DMS153 (cell line): ENCODE data around the gene AGAP1.

Source experiments
- DNase-seq: peaks from one replicate; lab custom pipeline; 2025; lab: John Stamatoyannopoulos, UW

AGAP1 gene

DNA sequence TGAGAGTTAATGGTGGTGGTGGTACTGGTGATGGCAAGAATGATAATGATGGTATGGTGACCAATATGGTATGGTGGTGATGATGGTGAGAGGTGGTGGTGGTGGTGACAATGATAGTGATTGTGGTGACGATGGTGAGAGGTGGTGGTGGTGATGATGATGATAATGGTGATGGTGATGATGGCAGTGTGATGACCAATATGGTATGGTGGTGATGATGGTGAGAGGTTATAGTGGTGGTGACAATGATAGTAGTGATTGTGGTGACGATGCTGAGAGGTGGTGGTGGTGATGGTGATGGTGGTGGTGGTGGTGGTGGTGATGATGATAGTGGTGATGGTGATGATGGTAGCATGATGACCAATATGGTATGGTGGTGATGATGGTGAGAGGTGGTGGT, 505.2 kb downstream of the AGAP1 start:
- no peak for DNase-seq

DNA sequence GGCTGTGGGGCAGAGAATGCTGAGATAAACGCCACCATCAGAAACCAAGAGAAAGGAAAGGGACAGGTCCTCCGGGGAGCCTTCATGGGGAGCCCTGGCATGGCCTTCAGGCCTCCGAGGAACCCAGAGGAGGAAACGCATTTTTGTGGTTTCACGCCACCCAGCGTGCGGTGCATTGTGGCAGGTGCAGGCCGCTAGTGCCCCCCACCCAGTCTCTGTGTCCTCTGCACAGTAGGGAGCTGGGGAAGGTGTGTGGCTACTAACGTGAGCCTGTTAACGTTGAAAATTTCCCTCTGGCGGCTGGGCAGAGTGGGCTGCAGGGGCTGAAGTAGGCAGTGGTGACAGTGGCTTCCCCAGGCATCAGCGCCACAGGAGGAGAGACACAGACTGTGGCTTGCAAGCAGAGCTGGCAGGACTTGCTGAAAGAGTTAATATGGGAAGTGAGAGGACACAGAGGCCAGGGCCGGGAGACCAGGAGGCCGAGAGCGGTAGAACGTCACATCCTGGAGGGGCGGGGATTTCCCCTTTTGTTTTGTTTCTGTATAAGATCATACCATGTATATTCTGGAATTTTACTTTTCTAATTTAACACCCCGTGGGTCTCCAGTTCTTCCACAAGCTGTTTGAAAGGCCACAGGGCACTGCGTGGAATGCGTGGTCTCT, 507.5 kb downstream of the AGAP1 start:
- no peak for DNase-seq

DNA sequence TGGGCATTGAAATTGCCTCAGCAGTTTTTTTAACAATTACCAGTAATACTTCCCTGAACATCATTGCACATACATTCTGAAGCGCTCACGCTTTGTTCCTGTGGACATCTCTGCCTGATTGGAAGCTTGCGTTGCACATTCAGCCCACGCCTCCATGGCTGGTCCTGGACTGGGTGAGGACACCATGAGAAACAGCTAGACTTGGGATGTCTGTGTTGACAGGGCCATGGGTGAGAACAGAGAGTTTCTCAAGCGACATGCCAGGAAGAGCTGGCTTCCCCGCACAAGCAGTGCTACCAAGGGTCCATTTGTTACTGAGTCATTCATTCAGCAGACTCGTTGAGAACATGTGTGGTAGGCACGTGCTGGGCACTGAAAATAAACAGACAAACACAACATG, 508.0 kb downstream of the AGAP1 start:
- no peak for DNase-seq

DNA sequence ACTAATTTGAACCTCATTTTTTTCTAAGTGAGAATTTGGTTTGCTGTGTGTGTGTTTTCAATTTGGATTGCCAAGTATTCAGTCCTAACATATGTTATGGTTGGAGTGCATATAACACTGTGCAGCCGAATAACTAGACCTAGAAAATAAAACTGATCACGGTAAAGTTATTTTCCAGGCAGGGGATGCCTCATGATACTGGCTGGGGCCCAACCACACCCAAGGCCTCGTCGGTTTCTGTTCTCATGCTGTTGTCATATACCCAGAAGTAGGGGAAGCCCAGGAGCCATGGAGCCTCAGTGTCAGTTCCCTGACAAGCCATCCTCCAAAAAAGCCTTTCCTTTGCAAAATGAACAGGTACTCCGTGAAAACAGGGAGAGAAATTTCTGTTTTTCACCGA, 514.2 kb downstream of the AGAP1 start:
- DNase-seq = no peak

DNA sequence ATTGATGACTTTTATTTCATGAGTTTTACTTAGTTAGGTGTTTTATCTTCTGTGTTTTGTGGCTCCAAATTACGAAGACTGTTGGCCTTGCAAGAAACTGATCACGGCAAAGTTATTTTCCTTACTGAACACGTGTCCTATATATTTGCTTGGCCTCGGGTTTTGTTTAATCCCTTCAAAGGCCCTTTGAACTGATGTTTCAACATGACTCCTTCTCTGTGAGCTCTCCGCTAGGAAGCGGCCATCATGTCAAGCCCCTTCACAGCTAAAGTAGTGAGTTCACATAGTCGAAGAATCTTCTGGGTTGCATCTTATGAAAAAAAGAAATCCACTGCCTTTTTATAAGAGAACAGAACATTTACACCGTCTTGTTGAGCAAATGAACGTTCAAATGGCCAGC, 515.0 kb downstream of the AGAP1 start:
- DNase-seq = no peak

DNA sequence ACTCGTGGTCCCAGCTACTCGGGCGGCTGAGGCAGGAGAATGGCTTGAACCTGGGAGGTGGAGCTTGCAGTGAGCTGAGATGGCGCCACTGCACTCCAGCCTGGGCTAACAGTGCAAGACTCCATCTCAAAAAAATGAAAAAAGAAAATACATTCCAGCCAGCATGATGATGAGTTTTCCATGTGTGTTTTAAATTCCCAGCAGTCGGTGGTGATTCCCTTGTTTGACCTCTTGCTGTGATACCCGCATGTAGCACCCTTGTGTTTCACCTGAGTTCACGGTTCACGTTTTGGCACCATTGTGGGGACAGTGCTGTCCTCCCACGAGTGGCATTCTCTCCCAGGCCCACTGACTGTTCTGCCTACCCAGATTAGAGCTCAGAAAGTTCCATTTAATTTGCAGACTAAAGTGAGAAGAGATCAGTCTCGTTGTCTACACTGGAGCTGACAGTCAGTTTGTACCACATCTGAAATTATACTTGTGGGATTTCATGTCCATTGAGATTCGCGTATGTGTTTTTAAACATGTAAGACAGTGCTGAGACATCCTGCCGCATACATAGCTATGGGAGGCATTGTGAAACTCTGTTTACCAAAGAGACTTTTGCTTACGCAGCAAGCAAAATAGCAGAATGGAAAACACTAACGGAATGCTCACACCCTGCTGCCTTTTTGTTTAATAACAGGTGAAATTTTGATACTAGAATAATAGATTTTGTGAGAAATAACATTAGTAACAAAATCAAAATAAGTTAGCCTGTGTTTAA, 517.3 kb downstream of the AGAP1 start:
- DNase-seq = no peak

DNA sequence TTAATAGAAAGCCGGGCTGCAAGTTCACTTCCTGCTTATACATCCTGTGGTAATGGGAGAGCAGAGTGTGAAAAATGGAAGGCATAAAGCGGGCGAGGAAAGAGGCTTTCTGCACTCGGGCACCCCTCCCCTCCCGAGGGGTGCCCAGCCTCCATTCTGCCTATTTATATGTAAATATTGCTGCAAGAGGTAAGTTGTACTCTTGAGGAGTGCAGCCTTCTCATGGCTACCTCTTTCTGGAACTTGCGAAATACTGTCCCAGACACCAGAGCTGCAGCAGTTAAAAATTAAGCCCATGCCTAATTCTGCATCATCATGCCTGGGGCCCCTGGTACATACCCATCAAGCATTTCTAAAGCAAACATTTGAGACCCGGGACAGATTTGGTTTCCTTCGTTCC, 518.3 kb downstream of the AGAP1 start:
- no peak for DNase-seq

DNA sequence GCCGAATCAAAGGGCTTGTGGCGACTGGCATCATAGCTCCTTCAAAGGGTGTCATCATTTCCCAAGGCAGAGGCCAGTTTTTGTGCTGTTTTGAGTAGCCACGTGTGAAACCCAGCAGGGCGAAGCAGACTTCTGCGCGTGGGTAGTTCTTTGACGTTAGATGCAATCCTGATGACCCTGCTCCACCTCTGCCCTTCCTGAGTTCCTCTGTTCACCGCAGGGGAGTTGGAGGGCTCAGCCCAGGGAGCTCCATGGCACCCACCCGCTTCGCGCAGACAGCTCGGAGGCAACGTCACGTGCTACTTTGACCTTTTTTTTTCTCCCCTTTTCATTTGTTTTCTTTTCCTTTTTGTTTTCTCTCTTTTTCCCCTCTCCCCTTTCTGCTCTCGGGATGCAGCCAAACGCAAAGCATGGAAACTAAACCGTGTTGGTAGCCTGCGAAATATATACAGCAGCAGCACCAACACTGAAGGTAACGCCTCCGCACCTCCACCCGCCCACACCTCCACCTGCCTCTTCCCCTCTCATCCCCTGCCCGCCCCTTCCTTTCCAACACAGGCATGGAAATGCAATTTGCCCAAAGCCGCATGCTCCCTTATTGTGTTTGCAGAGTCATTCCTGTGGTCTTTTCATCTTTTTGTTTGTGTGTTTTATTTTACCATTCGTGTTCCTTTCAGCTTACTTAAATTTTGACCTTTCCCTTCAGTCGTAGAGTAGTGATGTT, 520.7 kb downstream of the AGAP1 start:
- no peak for DNase-seq

DNA sequence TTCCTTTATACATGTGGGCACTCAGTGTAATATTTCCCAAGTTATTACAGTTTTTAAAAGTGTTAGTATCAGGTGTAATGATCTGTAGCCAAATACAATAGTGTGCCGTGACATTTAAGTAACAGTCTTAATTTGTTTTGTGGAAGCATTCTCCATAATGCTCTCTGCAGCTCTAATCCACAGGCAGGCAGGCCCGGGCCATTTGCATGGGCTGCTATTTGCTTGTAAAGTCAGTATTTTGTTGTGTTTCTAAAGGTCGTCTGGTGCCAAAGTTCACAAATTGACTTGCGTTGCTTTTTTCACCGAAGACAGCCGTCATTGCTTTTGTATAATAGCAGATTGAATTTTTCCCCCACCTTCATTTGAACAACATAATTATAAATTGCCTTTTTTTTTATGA, 521.3 kb downstream of the AGAP1 start:
- no peak for DNase-seq

DNA sequence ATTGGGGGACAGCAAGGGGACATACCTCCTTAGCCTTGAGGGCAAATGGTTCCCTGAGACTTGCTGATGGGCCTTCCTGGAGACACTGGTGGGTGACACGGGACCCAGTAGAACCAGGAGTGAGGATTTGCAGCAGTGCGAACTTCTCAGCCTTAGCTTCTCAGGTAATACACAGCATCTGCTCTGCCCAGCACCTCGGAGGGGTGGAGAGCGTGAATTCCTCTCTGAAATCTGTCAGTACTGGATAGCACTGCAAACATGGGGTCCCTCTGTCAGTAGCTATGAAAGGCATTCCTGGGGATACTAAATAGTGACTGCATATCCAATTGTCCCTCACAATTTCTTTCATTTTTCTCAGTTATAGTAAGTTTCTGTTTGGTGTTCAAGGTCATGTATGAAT, 522.7 kb downstream of the AGAP1 start:
- DNase-seq = no peak

DNA sequence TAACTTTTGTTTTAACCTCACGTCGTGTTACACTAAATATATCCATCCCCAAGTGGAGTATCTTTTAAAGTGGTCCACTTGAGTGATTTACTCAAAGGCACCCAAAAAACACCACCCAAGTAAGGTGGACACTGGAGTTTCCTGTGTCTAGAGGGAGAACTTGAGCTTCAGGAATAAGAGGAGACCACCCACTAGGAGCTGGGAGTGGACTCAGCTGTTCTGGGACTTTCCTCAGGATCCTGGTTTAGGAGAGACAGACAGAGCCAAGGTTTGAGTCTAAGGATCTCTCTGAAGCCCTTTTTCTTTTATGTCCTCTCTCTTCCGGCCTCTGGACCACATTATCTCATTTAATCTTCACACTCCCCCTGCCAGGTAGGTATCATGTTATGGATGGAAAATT, 523.6 kb downstream of the AGAP1 start:
- no peak for DNase-seq

DNA sequence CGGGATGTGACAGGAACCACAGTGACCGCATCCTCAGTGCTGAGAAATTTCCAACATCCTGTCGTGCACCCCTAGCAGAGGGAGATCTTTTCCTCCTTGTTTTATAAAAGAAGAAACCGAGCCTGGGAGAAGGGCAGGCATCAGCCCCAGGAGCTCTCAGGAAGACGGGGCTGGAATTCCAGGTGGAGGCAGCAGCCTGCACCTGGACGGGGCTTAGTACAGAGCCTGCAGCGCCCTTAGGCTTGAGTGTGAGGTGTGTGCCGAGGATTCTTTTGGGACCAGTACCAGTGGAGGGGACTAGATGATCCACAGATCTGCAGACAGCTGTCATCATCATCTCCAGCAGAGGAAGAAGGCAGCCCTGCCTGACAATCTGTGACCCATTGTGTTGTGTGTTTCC, 525.6 kb downstream of the AGAP1 start:
- no peak for DNase-seq

DNA sequence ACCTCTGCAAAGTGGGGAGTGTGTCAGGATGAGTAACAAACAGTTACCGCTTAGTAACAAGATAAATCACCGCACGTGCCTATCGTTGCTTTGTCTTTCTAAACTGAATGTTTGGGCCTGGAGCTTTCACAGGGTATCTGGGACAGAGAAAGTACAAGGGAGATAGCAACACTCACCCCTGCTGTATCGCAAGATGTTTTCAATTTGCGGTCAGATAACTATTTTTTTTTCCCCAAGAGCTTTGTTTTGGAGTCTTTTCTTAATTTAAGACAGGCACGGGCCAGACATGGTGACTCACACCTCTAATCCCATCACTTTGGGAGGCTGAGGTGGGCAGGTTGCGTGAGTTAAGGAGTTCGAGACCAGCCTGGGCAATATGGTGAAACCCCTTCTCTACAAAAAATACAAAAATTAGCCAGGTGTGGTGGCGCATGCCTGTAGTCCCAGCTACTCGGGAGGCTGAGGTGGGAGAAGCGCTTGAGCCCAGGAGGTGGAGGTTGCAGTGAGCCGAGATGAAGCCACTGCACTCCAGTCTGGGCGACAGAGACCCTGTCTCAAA, 527.7 kb downstream of the AGAP1 start:
- no peak for DNase-seq

DNA sequence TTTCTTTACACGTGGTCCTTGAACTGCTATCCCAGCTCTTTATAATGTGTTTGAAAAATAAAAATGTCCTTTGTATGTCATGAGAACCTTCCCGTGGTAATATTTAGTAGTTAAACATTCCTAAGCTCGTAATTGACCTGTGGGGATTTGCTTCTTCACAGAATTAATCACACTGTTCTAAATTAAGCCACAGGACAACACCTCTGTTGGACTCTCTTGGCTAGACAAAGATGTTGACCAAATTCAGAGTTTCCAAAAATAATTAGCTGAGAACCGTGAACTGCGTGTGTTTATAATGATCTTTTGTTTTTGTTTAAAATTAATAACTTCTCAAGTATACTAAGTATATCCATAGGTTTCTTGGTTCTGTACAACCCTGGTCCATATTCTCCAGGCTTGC, 528.3 kb downstream of the AGAP1 start:
- no peak for DNase-seq

DNA sequence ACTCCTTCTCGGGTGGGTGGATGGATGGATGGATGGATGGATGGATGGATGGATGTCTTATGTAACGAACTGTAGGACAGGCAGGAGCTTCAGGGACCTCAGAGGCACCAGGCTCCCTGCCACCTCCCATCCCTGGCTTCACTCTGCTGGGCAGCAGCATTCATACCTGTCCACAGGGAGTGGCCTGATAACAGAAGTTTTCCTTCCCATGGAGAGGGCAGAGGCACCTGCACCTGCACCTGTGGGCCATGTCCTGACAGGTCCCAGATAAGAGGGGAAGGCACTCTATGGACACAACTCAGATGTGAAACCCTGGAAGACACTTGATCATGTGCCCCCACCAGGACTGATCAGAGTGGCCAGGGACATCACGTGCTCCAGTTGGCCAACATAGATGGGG, 532.0 kb downstream of the AGAP1 start:
- DNase-seq = no peak

DNA sequence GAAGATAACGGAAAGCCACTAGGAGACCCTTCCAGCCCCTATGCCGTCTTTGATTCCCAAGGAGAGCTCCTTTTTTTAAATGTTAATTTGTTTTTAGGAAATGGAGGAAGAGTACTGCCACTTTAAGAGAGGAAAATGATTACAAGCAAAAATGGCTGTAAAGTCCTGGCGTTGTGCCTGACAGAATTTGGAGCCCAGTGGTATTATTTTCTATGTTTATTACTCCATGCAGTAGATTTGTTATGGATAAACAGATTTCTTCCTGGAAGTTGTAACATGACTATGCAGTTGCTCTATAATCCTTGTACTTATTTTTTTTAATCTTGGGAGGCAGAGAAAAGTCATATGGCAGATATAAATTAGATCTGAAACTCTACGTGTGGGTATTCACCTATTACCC, 533.0 kb downstream of the AGAP1 start:
- no peak for DNase-seq

DNA sequence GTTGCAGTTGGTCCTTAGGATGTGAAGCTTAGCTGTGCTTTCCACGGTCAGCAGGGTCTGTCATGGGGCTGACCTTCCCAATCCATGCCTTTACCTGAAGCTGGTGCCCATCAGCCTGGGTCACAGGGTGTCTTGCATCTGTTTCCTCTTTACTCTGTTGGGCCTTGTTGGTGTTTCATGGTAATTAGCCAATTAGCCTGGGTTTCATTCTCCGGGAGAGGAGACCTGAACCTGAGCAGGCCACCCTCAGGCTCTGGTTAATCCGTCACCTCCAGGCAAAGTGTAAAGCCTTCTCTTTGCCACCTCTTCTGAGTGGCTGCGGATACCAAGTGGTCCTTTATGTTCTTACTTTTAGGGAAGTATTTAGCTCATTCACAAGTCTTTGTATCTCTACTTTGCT, 534.2 kb downstream of the AGAP1 start:
- no peak for DNase-seq

DNA sequence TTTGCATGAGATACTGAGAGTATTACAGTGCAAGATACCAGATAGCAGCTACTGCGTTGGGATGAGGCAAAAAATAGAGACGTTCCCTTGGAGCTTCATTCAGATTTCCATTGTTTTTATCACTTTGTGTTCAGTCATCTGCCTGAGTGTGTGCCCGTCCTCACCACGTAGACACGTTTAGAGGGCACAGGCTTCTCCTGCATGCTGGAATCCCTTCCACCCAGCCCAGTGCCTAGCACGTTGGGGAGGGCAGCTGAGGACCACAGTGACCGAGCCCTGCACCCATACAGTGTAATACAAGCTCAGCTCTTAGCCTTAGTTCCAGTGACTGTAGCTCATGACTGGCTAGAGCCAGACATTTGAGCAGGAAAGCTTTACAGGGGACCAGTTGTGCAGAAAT, 539.6 kb downstream of the AGAP1 start:
- DNase-seq = no peak

DNA sequence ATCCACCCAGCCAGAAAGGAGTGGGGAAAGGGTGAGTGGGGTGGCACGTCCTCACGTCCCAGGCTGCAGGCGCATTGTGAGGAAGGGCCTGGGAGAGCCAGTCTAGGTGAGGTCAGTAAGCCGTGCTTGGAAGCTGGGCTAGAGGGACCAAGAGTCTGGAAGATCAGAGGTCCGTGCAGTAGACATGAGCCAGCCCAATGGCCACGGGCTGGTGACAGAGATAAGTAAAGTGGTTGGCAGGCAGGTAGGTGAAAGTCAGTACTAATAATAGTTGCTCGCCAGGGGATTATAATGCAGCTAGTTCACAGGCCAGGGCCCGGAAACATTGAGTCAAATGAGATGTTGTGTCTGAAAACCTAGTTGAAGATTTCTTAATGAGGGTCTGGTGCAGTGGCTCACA, 541.1 kb downstream of the AGAP1 start:
- DNase-seq = no peak

DNA sequence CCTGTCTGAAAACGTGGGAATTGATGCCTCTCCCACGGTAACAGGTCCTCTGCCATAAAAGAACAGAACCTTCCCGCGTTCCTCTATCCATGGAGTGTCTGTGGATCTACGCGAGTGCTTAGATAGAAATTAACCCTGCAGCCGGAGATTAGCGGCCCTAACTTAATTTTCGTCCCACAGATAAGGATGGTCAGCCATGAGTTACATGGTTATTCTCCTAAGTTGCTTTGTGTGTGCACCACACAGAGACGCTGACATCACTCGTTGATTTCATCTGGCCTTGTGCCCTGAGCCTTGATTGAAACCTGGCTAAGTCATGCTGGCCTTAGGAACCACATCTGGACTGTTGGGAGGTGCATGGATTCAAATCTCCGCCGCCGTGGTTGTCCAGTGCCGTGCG, 542.2 kb downstream of the AGAP1 start:
- no peak for DNase-seq

DNA sequence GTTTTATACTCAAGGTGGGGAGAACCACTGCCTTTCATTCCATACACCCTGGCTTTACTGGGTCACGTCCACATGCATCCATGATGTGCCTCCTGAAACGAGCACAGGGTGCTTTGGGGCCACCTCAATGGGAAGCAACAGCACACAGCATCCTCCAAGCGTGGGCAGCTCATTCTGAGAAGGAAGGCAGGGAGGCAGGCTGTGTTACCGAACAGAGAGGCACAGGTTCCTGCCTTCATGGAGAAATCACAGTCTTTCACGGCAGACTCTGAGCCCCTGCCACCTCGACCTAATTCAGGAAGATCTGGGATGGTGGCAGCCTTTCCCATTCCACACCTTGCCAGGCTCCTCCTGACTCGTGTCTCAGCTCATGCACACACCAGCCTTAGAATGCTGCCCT, 544.3 kb downstream of the AGAP1 start:
- no peak for DNase-seq

DNA sequence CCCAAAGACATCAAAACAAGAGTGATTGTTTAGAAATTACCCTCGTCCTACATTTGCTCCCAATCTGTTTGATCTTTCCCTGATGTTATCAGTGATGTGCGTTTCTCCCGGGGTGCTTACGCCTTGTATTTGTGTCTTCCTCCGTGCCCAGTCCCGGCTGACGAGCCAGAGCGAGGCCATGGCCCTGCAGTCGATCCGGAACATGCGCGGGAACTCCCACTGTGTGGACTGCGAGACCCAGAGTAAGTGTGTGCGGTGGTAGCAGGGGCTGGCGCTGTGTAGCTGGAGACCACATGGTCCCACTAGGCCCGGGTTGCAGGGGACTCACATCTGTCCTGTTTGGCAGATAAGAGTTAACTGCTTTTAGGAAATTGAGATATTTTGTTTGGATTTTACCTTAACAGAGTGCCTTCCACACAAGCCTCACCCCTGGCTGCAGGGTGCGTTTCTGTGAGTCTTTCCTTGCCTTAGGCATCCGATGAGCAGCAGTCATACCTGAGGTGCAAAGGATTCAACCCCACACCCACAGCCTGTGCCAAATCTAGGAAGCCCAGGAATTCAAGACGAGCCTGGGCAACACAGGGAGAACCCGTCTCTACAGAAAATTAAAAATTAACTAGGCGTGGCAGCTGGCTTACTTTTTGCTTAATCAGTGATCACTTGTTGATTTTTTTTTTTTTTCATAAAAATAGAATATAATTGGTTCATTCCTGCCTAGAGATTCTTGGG, 546.9 kb downstream of the AGAP1 start:
- DNase-seq = no peak
